B cell (primary cell): ENCODE results near the gene THNSL1. TPM values are rescaled to one million over a fixed set of nuclear protein-coding genes. Genes with fewer than 3 reads are reported as not detected.
A peak's percentile ranks its signal among the peaks of the same experiment; 100 is the strongest.

Experiments used
- ATAC-seq: fragments of 200-7000 bp; cut with Tn5 transposase; one replicate; pipeline ENCODE4 v1.10.0; 2021; ENCODE audit warnings: low read depth, mild to moderate bottlenecking, moderate number of reproducible peaks, moderate library complexity
- CTCF ChIA-PET: fragments of 350-600 bp; sonication (Branson Sonifier 250); formaldehyde crosslinking; loops from one replicate; lab custom pipeline; 2021; ENCODE audit warnings: antibody characterized with exemption, inconsistent platforms; lab: Charles Lee
- POLR2A ChIA-PET: fragments of 350-600 bp; sonication (Branson Sonifier 250); formaldehyde crosslinking; loops from one replicate; lab custom pipeline; 2021; ENCODE audit warnings: antibody characterized with exemption; lab: Charles Lee
- DNase-seq: peaks from one replicate; pipeline ENCODE4 v3.0.0; 2013
- H2AFZ ChIP-seq: 2 replicates; pipeline ENCODE4 v1.6.1; 2012; ENCODE audit warnings: mild to moderate bottlenecking, low read depth, low read length; ENCODE audit not compliant: insufficient read depth, poor library complexity, severe bottlenecking
- H3K27ac ChIP-seq, 2 donors: 1 replicate in 1 of 2; 2 replicates in 1 of 2; pipeline ENCODE4 v1.5.1; 2012 to 2013; ENCODE audit warnings: low read length in 2 of 2, mild to moderate bottlenecking in 2 of 2, moderate library complexity in 1 of 2
- H3K27me3 ChIP-seq, 4 experiments: fragments of 200-600 bp in 1 of 4; sonication (generic) in 1 of 4; replicated peaks in 1 of 4; 1 replicate in 2 of 4; 2 replicates in 2 of 4; pipeline versions ENCODE4 v1.6.1 to v1.7.0; 2013 to 2016; ENCODE audit warnings: low read length in 3 of 4, mild to moderate bottlenecking in 2 of 4, mixed read lengths in 1 of 4, moderate library complexity in 1 of 4; ENCODE audit not compliant: insufficient read depth in 4 of 4, control insufficient read depth in 3 of 4; ENCODE audit errors: control extremely low read depth in 1 of 4
- H3K36me3 ChIP-seq, 2 experiments: replicated peaks in 1 of 2; 1 replicate in 1 of 2; 2 replicates in 1 of 2; pipeline versions ENCODE4 v1.6.1 to v1.7.1; 2013; ENCODE audit warnings: low read length in 1 of 2; ENCODE audit not compliant: insufficient read depth in 2 of 2, control insufficient read depth in 1 of 2; ENCODE audit errors: control extremely low read depth in 1 of 2, extremely low read depth in 1 of 2
- H3K4me1 ChIP-seq, 2 donors: fragments of 200-600 bp in 1 of 2; sonication (generic) in 1 of 2; 1 replicate in 1 of 2; 2 replicates in 1 of 2; pipeline versions ENCODE4 v1.5.1 to v1.6.1; 2013 to 2017; ENCODE audit warnings: low read length in 2 of 2; ENCODE audit not compliant: control insufficient read depth in 2 of 2, insufficient read depth in 2 of 2
- H3K4me2 ChIP-seq: replicated peaks from 2 replicates; pipeline ENCODE3; 2012; ENCODE audit warnings: mild to moderate bottlenecking, low read depth, low read length; ENCODE audit not compliant: poor library complexity, severe bottlenecking
- H3K4me3 ChIP-seq, 5 experiments: fragments of 200-600 bp in 1 of 5; sonication (generic) in 1 of 5; 1 replicate in 3 of 5; 2 replicates in 2 of 5; pipeline versions ENCODE4 v1.5.1 to v1.7.0; 2011 to 2016; ENCODE audit warnings: low read length in 4 of 5, mild to moderate bottlenecking in 4 of 5, low read depth in 2 of 5, control low read depth in 1 of 5, moderate library complexity in 1 of 5; ENCODE audit not compliant: insufficient read depth in 1 of 5; ENCODE audit errors: control extremely low read depth in 1 of 5, extremely low read depth in 1 of 5
- H3K79me2 ChIP-seq: fragments of 200-600 bp; sonication (generic); one replicate; pipeline ENCODE4 v1.6.0; 2016; ENCODE audit warnings: low read length; ENCODE audit not compliant: control insufficient read depth, insufficient read depth
- H3K9ac ChIP-seq: fragments of 200-600 bp; sonication (generic); 2 replicates; pipeline ENCODE4 v1.6.1; 2017; ENCODE audit warnings: mild to moderate bottlenecking, low read length, moderate library complexity
- H3K9me3 ChIP-seq, 3 donors: one replicate each; pipeline versions ENCODE4 v1.6.1 to v1.7.1; 2013; ENCODE audit warnings: low read length in 2 of 3; ENCODE audit not compliant: control insufficient read depth in 2 of 3, insufficient read depth in 1 of 3; ENCODE audit errors: control extremely low read depth in 1 of 3
- H4K20me1 ChIP-seq: 2 replicates; pipeline ENCODE4 v1.6.0; 2012; ENCODE audit warnings: mild to moderate bottlenecking, low read length; ENCODE audit not compliant: insufficient read depth, control insufficient read depth, poor library complexity, severe bottlenecking
- H3K27ac Mint-ChIP-seq: one replicate; pipeline ENCODE4 v1.8.0; 2021; ENCODE audit warnings: mixed read lengths
- H3K27me3 Mint-ChIP-seq: one replicate; pipeline ENCODE4 v1.8.0; 2021; ENCODE audit warnings: mixed read lengths
- H3K4me1 Mint-ChIP-seq: one replicate; pipeline ENCODE4 v1.8.0; 2021; ENCODE audit warnings: mixed read lengths
- H3K4me3 Mint-ChIP-seq: one replicate; pipeline ENCODE4 v1.8.0; 2021; ENCODE audit warnings: mixed read lengths
- H3K9me3 Mint-ChIP-seq: one replicate; pipeline ENCODE4 v1.8.0; 2022; ENCODE audit warnings: mixed read lengths; ENCODE audit not compliant: insufficient read depth
- CTCF ChIP-seq: fragments of 200-600 bp; IDR thresholded peaks from one replicate; pipeline ENCODE4 v1.8.0; 2022; ENCODE audit warnings: antibody characterized with exemption, mild to moderate bottlenecking
- EZH2 ChIP-seq: IDR thresholded peaks from 2 replicates; pipeline ENCODE4 v1.6.1; 2012; ENCODE audit warnings: borderline replicate concordance, low read depth, mild to moderate bottlenecking, moderate library complexity, low read length; ENCODE audit not compliant: insufficient read depth, poor library complexity, severe bottlenecking
- WGBS: methylation state at CpG from one replicate; pipeline ENCODE4 v1.1.5; 2013; ENCODE audit warnings: missing lambda C conversion rate; ENCODE audit not compliant: insufficient coverage; 5-methylcytosine and 5-hydroxymethylcytosine counted together
- intact Hi-C: fragments of 100-400 bp; cut with micrococcal nuclease; formaldehyde crosslinking; loops from one replicate; pipeline ENCODE4 v1.10.0; 2022
- polyA plus RNA-seq: library from polyadenylated mRNA; depleted of rRNA; stranded (reverse); fragments of >200 nt; gene quantifications from 2 replicates; pipeline ENCODE4 v1.2.3, GENCODE V29; 2012
- total RNA-seq, 2 donors: library from RNA; stranded (reverse); fragments of 120-200 nt in 1 of 2; gene quantifications; 1 replicate in 1 of 2; 2 replicates in 1 of 2; pipeline versions ENCODE4 v1.2.3 to v1.2.4, GENCODE V29; 2013 to 2022

THNSL1 gene
- total and polyA plus RNA-seq, 2 donors (not counting 1 experiment from before 2014, with no cell fraction given), result 0.72 to 4.3 TPM

DNA sequence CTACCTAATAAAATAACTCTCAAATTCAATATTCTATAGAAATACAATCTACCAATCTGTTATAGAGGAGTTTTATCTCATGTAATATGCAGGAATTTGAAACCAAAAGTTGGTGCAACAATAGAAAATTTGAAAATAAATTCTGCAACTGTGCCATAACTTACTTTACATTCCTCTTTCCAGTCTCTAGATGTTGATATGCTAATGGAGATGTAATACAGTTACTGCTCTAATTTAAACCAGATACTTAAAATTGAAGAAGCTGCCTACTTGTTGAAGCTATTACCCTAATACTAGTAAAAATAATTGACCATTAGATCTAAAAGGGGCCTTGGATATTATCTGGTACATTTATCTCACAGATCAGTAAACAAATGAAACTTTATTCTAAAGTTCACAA is 1.8 kb upstream of the THNSL1 start:
- no peak overlapping the region for H3K4me3 Mint-ChIP-seq
- H3K9me3 Mint-ChIP-seq, result no peaks in the 10 kb centered on the region
- no peaks in the 10 kb centered on the region for H3K27me3 ChIP-seq
- POLR2A ChIA-PET, result no interaction called here
- ATAC-seq, result no peak
- H2AFZ ChIP-seq, result no peak overlapping the region
- peaks cover 14 to 16% of the 10 kb centered on the region in 2 donors for H3K4me1 ChIP-seq
- no peak overlapping the region for H3K27ac Mint-ChIP-seq
- DNase-seq, result no peak
- H3K79me2 ChIP-seq, result no peaks in the 10 kb centered on the region
- no peak overlapping the region for H3K4me3 ChIP-seq
- H3K36me3 ChIP-seq, result no peaks in the 10 kb centered on the region
- intact Hi-C loops, result no loop called here
- no peaks in the 10 kb centered on the region for H3K9me3 ChIP-seq
- peaks cover 18% of the 10 kb centered on the region for H3K4me1 Mint-ChIP-seq
- no peak overlapping the region for H3K4me2 ChIP-seq
- no peak for TF ChIP-seq EZH2
- TF ChIP-seq CTCF, result no peak
- CTCF ChIA-PET, result no interaction called here
- no peak overlapping the region for H3K9ac ChIP-seq
- no peaks in the 10 kb centered on the region for H3K27me3 Mint-ChIP-seq
- H4K20me1 ChIP-seq, result no peaks in the 10 kb centered on the region
- H3K27ac ChIP-seq, result no peak overlapping the region

DNA sequence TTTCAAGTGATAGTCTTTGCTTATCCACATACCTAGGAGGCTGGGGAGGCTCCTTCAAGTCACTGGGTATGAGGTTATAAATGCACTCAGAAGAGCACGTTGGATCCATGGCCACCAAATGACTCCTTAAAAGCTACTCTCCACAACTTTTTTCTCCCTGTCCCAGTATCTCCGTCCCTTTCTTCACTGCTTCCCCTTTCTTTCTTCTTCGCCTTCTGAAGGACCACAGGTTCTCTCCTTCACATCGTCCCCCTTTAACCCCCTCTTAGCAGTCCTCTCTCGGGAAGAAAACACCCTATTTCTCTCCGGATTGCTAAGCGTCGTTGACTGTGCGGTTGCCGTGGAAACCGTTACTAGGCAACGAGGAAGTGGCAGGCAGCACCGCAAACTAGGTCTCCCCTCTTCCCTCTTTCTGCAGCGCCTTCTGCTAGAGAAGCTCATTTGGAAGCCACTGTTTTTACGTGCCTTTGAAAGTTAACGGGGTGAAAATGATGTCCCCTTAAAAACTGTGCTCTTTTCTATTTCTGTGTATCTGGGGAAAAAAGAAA is 510 bp upstream of the THNSL1 start, which contains the start of gene ENKUR:
Gene ENKUR, minus strand, starts transcription at position 331 of the 548 bp plus-strand sequence. Its CDS starts 222 bp downstream, at position 109.
- ATAC-seq, result peak; percentile 46
- no peaks in the 10 kb centered on the region for H4K20me1 ChIP-seq
- Mint-ChIP-seq H3K27ac (peak within 1 kb of the TSS; percentile 97), H3K4me1 (peaks cover 22% of the 10 kb centered on the region), H3K4me3 (peak within 1 kb of the TSS; percentile 95), H3K9me3 (no peaks in the 10 kb centered on the region), H3K27me3 (no peaks in the 10 kb centered on the region)
- no peaks in the 10 kb centered on the region for H3K36me3 ChIP-seq
- peak within 1 kb of the TSS; percentile 79 to 96 for H3K27ac ChIP-seq
- no peaks in the 10 kb centered on the region for H3K79me2 ChIP-seq
- peak within 1 kb of the TSS; percentile 65 to 90 (median 72) for H3K4me3 ChIP-seq
- peak within 1 kb of the TSS; percentile 93 for H3K4me2 ChIP-seq
- intact Hi-C loops, result loop anchor here (1.0 to 2.0 kb wide), 3 partner anchors 129 to 373 kb away; no protein-coding TSS in a partner anchor
- H3K9me3 ChIP-seq, result no peaks in the 10 kb centered on the region
- CTCF ChIA-PET, result no interaction called here
- peak within 1 kb of the TSS; percentile 98 for H2AFZ ChIP-seq
- WGBS, result 0% methylated on average over 14 of the region's 16 CpGs
- no peaks in the 10 kb centered on the region for H3K27me3 ChIP-seq
- TF ChIP-seq EZH2 (no peak), CTCF (no peak)
- DNase-seq, result peak; percentile 96
- H3K9ac ChIP-seq, result peak within 1 kb of the TSS; percentile 81
- H3K4me1 ChIP-seq, result peaks cover 14 to 16% of the 10 kb centered on the region in 2 donors
- POLR2A ChIA-PET, result interaction anchor here (0.6 to 1.0 kb wide), 2 partner anchors 292 to 293 kb away, joined by 3 read pairs; no protein-coding TSS in a partner anchor
